ENCODE data around the gene CST4.

Gene CST4

GRCh38 chr20:23683807-23684206 lies 5.0 kb downstream of the CST4 start:
- DNase-seq (ENCODE audit: low spot score): no peak
- in situ Hi-C loops (cut with MboI; ENCODE audit: low pct_unique_long_range_greater_than_20kb, low sequenced_read_pairs, unreplicated experiment): no loop called here

DNA sequence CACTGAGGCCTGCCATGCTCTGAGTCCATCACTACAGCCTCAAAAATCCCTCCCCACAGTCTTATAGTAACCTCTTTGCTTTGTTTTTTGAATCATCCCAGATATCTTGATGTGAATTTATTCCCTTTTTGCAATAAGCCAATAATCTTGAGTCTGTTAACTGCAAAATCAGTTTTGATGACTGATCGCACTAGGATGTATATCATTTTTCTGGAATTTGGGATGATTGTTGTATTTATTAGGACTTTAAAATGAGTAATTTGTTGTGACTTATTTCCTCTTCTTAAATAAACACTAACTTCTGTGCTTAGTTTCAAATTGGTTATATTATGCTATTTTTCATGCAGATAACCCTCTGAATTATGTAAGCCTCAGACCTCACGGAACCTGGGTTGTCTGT lies 5.6 kb downstream of the CST4 start:
- TF ChIP-seq, protein P1, sequence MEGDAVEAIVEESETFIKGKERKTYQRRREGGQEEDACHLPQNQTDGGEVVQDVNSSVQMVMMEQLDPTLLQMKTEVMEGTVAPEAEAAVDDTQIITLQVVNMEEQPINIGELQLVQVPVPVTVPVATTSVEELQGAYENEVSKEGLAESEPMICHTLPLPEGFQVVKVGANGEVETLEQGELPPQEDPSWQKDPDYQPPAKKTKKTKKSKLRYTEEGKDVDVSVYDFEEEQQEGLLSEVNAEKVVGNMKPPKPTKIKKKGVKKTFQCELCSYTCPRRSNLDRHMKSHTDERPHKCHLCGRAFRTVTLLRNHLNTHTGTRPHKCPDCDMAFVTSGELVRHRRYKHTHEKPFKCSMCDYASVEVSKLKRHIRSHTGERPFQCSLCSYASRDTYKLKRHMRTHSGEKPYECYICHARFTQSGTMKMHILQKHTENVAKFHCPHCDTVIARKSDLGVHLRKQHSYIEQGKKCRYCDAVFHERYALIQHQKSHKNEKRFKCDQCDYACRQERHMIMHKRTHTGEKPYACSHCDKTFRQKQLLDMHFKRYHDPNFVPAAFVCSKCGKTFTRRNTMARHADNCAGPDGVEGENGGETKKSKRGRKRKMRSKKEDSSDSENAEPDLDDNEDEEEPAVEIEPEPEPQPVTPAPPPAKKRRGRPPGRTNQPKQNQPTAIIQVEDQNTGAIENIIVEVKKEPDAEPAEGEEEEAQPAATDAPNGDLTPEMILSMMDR (IDR thresholded peaks at IDR 0.05; ENCODE audit: extremely low read depth, insufficient read depth, missing control alignments): no peak
- no peak for DNase-seq (ENCODE audit: low spot score)
- in situ Hi-C loops (cut with MboI; ENCODE audit: low pct_unique_long_range_greater_than_20kb, low sequenced_read_pairs, unreplicated experiment): no loop called here

More at GRCh38 chr20:23683807-23684206, 5.0 kb downstream of the CST4 start:
- TF ChIP-seq, protein P1 (IDR thresholded peaks at IDR 0.05; ENCODE audit: extremely low read depth, insufficient read depth, missing control alignments): no peak

DNA sequence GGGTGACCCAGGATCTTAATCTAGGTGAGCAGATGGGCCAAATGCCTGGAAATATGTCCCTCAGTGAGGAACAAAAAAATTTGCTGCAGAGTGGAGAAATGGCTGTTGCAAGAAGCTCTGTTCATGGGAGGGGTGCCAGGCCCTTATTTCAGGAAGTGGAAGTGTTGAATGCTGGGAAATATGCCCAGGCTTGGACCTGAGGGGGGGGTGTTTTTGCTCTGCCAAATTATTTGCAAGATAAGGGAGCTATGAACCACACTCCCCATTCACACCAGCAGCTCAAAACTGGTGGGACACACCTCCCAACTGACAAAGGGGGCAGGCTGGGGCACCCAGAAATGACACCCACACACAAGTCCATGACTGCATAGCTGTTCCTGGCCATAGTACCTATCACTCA lies 8.7 kb downstream of the CST4 start:
- no peak for DNase-seq (ENCODE audit: low spot score)
- in situ Hi-C loops (cut with MboI; ENCODE audit: low pct_unique_long_range_greater_than_20kb, low sequenced_read_pairs, unreplicated experiment): no loop called here
- TF ChIP-seq, protein P1 (IDR thresholded peaks at IDR 0.05; ENCODE audit: extremely low read depth, insufficient read depth, missing control alignments): no peak

DNA sequence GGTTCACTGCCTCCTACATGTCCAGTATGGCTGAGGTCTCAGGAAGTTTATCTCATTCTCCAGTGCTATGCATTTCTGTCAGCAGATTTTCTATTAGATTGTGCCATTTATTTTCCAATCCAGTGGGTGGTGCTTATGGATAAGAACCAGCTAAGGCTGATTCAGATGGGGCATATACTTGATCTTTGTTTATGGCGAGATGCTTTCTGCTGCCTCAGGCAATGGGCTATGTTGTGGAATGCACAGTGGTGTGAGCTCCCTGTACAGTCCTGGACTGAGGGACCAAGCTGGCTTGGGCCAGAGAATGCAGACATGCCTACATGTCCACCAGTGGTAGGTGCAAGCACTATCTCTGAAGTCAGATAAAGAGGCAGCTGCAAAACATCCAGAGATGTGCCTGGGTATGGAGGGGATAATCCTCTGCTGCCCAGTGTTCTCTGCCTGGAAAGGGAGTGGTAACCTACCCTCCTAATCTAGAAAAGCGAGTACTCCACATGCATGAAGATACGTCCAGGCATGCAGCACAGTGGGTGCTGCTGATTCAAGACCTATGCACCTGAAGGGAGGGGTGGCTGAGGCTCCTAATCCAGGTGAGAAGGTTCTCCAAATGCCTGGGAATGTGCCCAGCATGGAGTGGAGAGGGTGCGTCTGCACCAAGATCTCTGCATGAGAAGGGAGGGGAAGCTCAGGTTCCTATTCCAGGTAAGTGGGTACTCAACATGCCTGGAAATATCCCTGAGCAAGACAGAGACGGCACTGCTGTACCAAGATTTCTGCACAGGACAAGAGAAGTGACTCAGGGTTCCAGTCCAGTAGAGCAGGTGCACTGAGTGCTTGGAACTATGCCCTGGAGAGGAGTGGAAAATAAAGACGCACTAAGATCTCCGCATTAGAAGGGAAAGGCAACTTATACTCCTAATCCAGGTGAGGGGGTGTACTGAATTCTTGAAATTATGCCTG lies 9.4 kb downstream of the CST4 start:
- TF ChIP-seq, protein P1 (IDR thresholded peaks at IDR 0.05; ENCODE audit: extremely low read depth, insufficient read depth, missing control alignments): no peak

GRCh38 chr20:23673209-23673608 lies 15.6 kb downstream of the CST4 start:
- in situ Hi-C loops (cut with MboI; ENCODE audit: low pct_unique_long_range_greater_than_20kb, low sequenced_read_pairs, unreplicated experiment): no loop called here
- TF ChIP-seq, protein P1 (IDR thresholded peaks at IDR 0.05; ENCODE audit: extremely low read depth, insufficient read depth, missing control alignments): no peak
- DNase-seq (ENCODE audit: low spot score): no peak

More for the DNA sequence above, 9.4 kb downstream of the CST4 start:
- in situ Hi-C loops (cut with MboI; ENCODE audit: low pct_unique_long_range_greater_than_20kb, low sequenced_read_pairs, unreplicated experiment): no loop called here
- DNase-seq (ENCODE audit: low spot score): no peak

DNA sequence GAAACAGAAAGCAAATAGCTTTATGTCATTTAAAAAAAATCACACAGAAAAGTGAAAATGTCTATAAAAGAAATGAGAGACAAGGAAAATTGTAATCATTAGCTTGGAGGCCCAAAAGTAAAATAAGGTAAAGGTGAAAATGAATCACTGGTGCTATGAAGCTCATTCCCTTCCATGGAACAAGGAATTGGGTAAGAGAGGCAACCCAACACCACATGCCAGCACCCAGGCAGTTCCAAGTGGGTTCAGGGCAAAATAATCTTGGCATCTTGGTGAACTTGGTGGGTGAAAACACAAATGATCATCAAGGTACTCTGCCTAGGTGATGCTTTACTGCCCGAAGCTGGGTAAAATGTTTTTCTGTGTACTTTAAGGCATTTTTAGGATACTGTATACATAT lies 16.7 kb downstream of the CST4 start:
- TF ChIP-seq, protein P1 (IDR thresholded peaks at IDR 0.05; ENCODE audit: extremely low read depth, insufficient read depth, missing control alignments): no peak
- in situ Hi-C loops (cut with MboI; ENCODE audit: low pct_unique_long_range_greater_than_20kb, low sequenced_read_pairs, unreplicated experiment): no loop called here
- DNase-seq (ENCODE audit: low spot score): no peak
